Heart left ventricle (tissue), 16 donors: ENCODE results near the gene FBLN2. TPM values are rescaled to one million over a fixed set of nuclear protein-coding genes. Genes with fewer than 3 reads are reported as not detected.

Experiments used
- ATAC-seq, 4 donors: fragments of 200-7000 bp; cut with Tn5 transposase; one replicate each; pipeline ENCODE4 v1.9.1; 2020 to 2022; ENCODE audit warnings: moderate library complexity in 4 of 4, mild to moderate bottlenecking in 3 of 4, moderate number of reproducible peaks in 1 of 4
- DNase-seq, 5 donors: peaks; one replicate each; pipeline ENCODE4 v3.0.0-alpha.2; 2020
- H3K27ac ChIP-seq, 12 donors: fragments of 200-600 bp; sonication (generic) in 4 of 12; one replicate each; pipeline versions ENCODE4 v1.5.0 to v1.8.0; 2016 to 2022; ENCODE audit warnings: mild to moderate bottlenecking in 2 of 12
- H3K27me3 ChIP-seq, 9 donors: fragments of 200-600 bp; sonication (generic) in 2 of 9; one replicate each; pipeline versions ENCODE4 v1.5.1 to v1.8.0; 2016 to 2022; ENCODE audit warnings: mild to moderate bottlenecking in 3 of 9
- H3K36me3 ChIP-seq, 9 donors: fragments of 200-600 bp; sonication (generic) in 2 of 9; one replicate each; pipeline versions ENCODE4 v1.5.0 to v1.8.0; 2018 to 2022; ENCODE audit warnings: mild to moderate bottlenecking in 2 of 9
- H3K4me1 ChIP-seq, 12 donors: fragments of 200-600 bp; sonication (generic) in 4 of 12; one replicate each; pipeline versions ENCODE4 v1.5.0 to v1.8.0; 2016 to 2022; ENCODE audit warnings: mild to moderate bottlenecking in 3 of 12
- H3K4me3 ChIP-seq, 12 donors: fragments of 200-600 bp; sonication (generic) in 4 of 12; one replicate each; pipeline versions ENCODE4 v1.5.0 to v1.8.0; 2017 to 2022; ENCODE audit warnings: mild to moderate bottlenecking in 9 of 12, moderate library complexity in 4 of 12
- H3K9me3 ChIP-seq, 12 donors: fragments of 200-600 bp; sonication (generic) in 4 of 12; one replicate each; pipeline versions ENCODE4 v1.5.0 to v1.8.0; 2016 to 2022; ENCODE audit warnings: mild to moderate bottlenecking in 1 of 12
- POLR2A ChIP-seq, 2 donors: fragments of 450-650 bp; IDR thresholded peaks; one replicate each; pipeline ENCODE4 v1.6.1; 2017; ENCODE audit warnings: antibody characterized with exemption in 2 of 2, mild to moderate bottlenecking in 2 of 2, moderate library complexity in 2 of 2
- WGBS, 4 donors: extraction: QIAGEN DNeasy Blood & Tissue Kit in 2 of 4; methylation state at CpG; one replicate each; pipeline versions ENCODE4 v1.1.5 to v1.1.7; 2013 to 2018; 5-methylcytosine and 5-hydroxymethylcytosine counted together
- intact Hi-C, 10 donors: fragments of 100-400 bp; cut with DNase I; formaldehyde crosslinking; loops; one replicate each; pipeline versions ENCODE4 v1.11.1 to v1.14.2; 2022
- polyA plus RNA-seq, 2 donors: library from polyadenylated mRNA; stranded (reverse); fragments of 200-250 nt; gene quantifications; one replicate each; pipeline ENCODE4 v1.2.3, GENCODE V29; 2013
- total RNA-seq, 9 donors: library from RNA; depleted of rRNA in 2 of 9; stranded (reverse); fragments of >200 nt in 2 of 9; fragmentation: NEBNext Ultra II Directional in 3 of 9; extraction: Animal tissue kit (Norgen Biotek cat#: 25700) in 3 of 9; gene quantifications; one replicate each; pipeline versions ENCODE4 v1.1.0 to v1.2.4, GENCODE V29; 2016 to 2023
- TF ChIP-seq, protein P1 (sequence below), 12 donors: fragments of 200-600 bp; sonication (generic) in 4 of 12; IDR thresholded peaks; one replicate each; pipeline versions ENCODE4 v1.5.0 to v1.8.0; 2018 to 2022; ENCODE audit warnings: antibody characterized with exemption in 12 of 12, mild to moderate bottlenecking in 5 of 12
- donor health status: ischemic (EF 13 %, LVEDD 7.1; RV severe dilation, severe dysfunction).
- donor health status: healthy with polysubstance abuse.
- donor health status: DM: no; HTN: yes; CAD: no.
- donor health status: DM: no; HTN: no; CAD: no.
- donor health status: ischemic (EF 25% LVEDD 6.9; RV normal size, moderate dysfunction).
- donor health status: ischemic (EF 25% LVEDD 5.7; RV mildly dilated, moderate dysfunction).
- donor health status: healthy.
- donor health status: DM: yes; HTN: yes; CAD: no.
- donor health status: ischemic (EF 35%, LVEDD 5.7; RV mildly dilated, moderate dysfunction).
- donor health status: nonischemic (EF 11% LVEDD 7.7; RV severe dilation, severe dysfunction).
- donor health status: DM: yes; HTN: yes; CAD: no.
- donor health status: PGD.
- donor health status: ischemic (EF 29% LVEDD 5.4; RV normal size, mild dysfunction).
- donor health status: nonischemic (EF 23%, LVEDD 6.1; RV moderate dilation, normal function).

Gene FBLN2
- total and polyA plus RNA-seq, 11 donors: 16.5 to 118 (median 42.7) TPM

DNA sequence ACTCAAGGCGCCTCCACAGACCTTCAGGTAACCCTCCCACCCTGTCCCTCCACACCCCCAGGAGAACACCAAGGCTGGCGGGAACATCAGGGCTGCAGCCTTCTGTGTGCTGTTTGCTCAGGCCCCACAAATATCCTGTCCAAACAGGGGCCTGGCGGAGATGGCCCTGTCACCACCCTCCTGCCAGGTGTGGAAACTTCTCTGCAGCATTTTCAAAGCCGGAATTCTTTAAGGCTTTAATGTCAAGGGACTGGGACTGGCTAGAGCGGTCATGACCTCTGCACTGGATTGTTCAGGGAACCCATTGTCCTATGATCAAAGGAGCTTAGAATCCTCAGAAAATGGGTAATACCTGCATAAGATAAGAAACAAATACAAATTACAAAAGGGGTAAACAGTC lies 46.6 kb downstream of the FBLN2 start:
- Histone ChIP-seq H3K27ac (no peak overlapping the region), H3K36me3 (no peaks in the 10 kb centered on the region), H3K4me3 (no peak overlapping the region), H3K27me3 (peaks cover 0 to 8% (median 0%) of the 10 kb centered on the region in 9 donors), H3K9me3 (no peaks in the 10 kb centered on the region), H3K4me1 (peaks cover 0 to 43% (median 8%) of the 10 kb centered on the region in 12 donors)
- TF ChIP-seq, protein P1, sequence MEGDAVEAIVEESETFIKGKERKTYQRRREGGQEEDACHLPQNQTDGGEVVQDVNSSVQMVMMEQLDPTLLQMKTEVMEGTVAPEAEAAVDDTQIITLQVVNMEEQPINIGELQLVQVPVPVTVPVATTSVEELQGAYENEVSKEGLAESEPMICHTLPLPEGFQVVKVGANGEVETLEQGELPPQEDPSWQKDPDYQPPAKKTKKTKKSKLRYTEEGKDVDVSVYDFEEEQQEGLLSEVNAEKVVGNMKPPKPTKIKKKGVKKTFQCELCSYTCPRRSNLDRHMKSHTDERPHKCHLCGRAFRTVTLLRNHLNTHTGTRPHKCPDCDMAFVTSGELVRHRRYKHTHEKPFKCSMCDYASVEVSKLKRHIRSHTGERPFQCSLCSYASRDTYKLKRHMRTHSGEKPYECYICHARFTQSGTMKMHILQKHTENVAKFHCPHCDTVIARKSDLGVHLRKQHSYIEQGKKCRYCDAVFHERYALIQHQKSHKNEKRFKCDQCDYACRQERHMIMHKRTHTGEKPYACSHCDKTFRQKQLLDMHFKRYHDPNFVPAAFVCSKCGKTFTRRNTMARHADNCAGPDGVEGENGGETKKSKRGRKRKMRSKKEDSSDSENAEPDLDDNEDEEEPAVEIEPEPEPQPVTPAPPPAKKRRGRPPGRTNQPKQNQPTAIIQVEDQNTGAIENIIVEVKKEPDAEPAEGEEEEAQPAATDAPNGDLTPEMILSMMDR (IDR thresholded peaks at IDR 0.05): no peak
- no peak for TF ChIP-seq POLR2A (IDR thresholded peaks at IDR 0.05)
- WGBS, 4 donors: 74 to 89% (median 81%) methylated on average over 5 of the region's 5 CpGs
- DNase-seq (no peak), ATAC-seq (no peak)
- intact Hi-C loops: no loop called here

DNA sequence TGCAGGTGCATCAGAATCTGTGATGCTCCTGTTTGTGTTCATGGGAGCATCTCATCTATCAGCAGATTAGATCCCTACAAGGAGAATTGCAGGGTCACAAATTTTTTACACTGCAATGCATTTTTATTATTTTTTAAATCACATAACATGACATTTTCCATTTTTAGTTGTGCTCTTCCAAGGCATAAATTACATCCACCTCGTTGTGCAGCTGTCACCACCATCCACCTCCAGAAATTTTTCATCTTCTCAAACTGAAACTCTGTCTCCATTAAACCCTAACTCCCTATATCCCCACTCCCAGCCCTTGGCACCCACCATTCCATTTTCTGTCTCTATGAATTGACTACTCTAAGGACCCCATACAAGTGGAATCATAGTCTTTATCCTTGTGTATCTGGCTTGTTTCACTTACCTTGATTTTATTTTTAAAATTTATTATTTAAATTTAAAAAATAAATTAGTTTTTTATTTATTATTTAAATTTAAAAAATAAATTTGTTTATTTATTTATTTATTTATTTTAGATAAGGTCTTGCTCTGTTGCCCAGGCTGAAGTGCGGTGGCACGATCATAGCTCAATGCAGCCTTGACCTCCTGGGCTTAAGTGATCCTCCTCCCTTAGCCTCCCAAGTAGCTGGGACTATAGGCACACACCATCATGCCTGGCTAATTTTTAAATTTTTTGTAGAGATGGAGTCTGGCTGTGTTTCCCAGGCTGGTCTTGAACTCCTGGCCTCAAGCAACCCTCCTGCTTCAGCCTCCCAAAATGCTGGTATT lies 47.7 kb downstream of the FBLN2 start:
- WGBS, 4 donors: 88 to 92% (median 91%) methylated on average over 3 of the region's 3 CpGs
- Histone ChIP-seq H3K4me3 (no peak overlapping the region), H3K27ac (no peak overlapping the region), H3K36me3 (no peaks in the 10 kb centered on the region), H3K27me3 (peaks cover 0 to 8% (median 0%) of the 10 kb centered on the region in 9 donors), H3K9me3 (no peaks in the 10 kb centered on the region), H3K4me1 (peaks cover 0 to 43% (median 8%) of the 10 kb centered on the region in 12 donors)
- no peak for DNase-seq
- no peak for ATAC-seq
- no peak for TF ChIP-seq POLR2A (IDR thresholded peaks at IDR 0.05)
- TF ChIP-seq, protein P1 (IDR thresholded peaks at IDR 0.05): no peak
- intact Hi-C loops: no loop called here

DNA sequence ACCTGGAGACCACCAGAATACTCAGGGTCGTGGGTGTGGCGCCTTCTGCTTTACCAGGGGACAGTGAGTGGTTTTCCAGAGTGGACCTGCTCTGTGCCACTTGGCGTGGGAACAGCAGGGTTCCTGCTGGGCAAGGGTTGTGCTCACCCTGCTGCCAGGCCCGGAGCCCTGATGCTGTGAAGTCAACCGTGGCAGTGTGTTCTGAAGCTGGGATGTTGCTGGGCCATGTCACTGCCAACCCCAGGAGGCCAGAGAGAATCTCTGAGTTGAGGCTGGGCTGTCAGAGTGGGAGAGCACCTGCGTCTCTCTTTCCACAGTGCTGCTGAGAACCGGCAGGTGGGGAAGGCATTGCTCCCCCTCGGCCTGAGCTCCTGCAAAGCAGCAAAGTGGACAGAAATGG lies 48.7 kb downstream of the FBLN2 start:
- Histone ChIP-seq H3K4me3 (no peak overlapping the region), H3K27me3 (peaks cover 0 to 8% (median 0%) of the 10 kb centered on the region in 9 donors), H3K27ac (no peak overlapping the region), H3K4me1 (peaks cover 0 to 43% (median 8%) of the 10 kb centered on the region in 12 donors), H3K36me3 (no peaks in the 10 kb centered on the region), H3K9me3 (no peaks in the 10 kb centered on the region)
- intact Hi-C loops: no loop called here
- ATAC-seq (no peak), DNase-seq (peak in 1 of 5 donors; percentile 26)
- TF ChIP-seq, protein P1 (IDR thresholded peaks at IDR 0.05): no peak
- no peak for TF ChIP-seq POLR2A (IDR thresholded peaks at IDR 0.05)
- WGBS, 4 donors: 82 to 92% (median 91%) methylated on average over 5 to 8 of the region's 8 CpGs

DNA sequence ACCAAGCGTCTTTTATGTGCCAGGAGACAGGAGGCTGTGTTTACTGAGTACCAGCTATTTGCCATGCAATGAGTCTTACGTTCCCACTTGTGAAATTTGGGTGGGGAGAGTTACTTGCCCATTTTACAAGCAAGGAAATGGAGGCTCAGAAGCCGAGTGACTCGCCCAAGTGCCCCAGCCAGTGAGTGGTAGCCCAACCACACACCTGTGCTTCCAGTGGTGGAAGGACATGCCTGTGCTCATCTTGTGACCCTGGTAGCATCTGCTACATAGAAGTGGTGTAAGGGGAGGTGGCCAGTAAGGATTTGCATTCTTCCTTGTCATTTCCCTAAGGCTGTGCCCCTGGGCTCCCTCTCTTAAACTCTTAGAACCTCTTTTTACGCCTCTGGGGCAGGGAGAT lies 49.3 kb downstream of the FBLN2 start:
- TF ChIP-seq, protein P1 (IDR thresholded peaks at IDR 0.05): no peak
- TF ChIP-seq POLR2A (IDR thresholded peaks at IDR 0.05): no peak
- peaks cover 0 to 43% (median 8%) of the 10 kb centered on the region in 12 donors for H3K4me1 ChIP-seq
- ATAC-seq: no peak
- WGBS, 4 donors: 81 to 93% (median 91%) methylated on average over 5 of the region's 5 CpGs
- H3K27me3 ChIP-seq: peaks cover 0 to 8% (median 0%) of the 10 kb centered on the region in 9 donors
- H3K36me3 ChIP-seq: no peaks in the 10 kb centered on the region
- intact Hi-C loops: no loop called here
- H3K27ac ChIP-seq: no peak overlapping the region
- no peaks in the 10 kb centered on the region for H3K9me3 ChIP-seq
- no peak overlapping the region for H3K4me3 ChIP-seq
- peak in 1 of 5 donors; percentile 9 for DNase-seq
